ENCODE results near the gene MTCL1.

Gene MTCL1

GRCh38 chr18:8776013-8776943 lies 70.9 kb downstream of the MTCL1 start:
- no peak for DNase-seq

DNA sequence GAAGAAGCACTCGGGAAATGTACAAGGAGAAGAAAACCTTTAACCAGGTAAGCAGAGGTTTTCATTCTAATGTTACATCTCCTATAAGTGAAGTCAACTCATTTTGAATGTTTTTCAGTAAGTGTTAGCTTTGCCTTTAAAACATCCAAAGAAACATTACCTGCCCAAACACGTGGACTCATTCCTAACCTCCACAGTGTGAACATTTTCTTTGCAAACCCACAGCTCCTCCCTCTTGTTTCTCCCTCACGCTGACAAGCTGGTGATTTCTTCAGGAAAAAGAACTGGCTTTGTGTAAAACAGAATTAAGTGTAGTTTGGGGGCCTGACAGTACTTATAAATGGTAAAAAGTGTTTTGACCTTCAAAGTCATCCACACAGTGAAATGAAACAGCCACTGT lies 72.5 kb downstream of the MTCL1 start:
- DNase-seq, result no peak

DNA sequence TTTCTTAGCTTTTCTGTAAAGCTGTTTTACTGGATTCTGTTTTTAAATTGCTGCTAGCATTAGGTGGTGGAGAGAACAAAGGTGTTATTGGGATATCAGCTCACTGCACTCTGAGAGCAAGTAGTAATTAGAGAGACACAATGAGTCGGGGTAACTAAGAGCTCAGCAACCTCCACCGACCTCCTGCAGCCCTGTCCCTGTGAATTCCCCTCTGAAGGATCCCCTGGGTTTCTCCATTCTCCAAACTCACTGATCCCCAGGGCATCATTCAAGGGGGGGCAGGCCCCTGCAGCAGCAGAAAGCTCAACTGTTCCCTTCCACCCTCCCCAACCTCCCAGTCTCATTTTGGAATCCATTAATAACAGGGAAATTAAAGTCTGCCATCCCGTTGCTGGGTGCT lies 73.0 kb downstream of the MTCL1 start:
- DNase-seq, result no peak

- DNase-seq, result no peak
These were observed 73.5 kb downstream of the MTCL1 start for GRCh38 chr18:8778824-8779223.

DNA sequence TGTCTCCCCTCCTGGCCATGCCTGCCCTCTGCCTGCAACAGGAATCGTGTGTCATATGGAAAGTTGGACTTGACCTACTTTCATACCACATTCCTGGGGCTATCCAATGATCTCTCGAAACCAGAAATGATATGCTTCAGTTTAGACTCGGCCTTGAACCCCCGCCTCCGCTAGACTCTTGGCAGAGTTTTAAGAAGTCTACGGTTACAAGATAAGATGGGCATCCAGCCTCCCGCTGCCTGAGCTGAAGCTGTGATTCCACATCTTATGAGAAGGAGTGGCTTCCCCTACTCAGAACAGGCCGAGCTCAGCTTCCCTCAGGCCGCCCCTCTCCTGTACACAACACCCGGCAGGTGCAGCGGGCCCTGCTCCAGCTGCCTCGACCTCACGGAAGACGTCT lies 73.9 kb downstream of the MTCL1 start:
- no peak for DNase-seq

DNA sequence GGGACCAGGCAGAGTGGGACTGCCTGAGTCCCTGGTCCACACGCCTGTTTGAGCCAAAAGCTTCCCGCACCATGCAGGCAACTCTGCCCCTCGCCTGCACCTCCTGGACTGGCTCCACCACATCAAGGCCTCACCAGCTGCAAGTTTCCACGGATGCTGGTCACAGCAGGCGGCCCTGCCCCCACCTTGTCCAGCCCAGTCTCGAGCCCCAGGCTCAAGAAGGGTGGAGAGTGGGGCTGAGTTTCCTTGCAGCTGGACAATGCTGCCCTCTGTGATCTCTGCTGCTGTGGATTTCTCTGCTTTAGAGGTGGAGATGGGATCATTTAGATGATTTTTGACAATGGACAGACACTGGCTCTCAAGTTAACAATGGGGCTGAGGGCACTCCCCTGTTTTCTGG lies 74.9 kb downstream of the MTCL1 start:
- no peak for DNase-seq

GRCh38 chr18:8781671-8782070 lies 76.3 kb downstream of the MTCL1 start:
- no peak for DNase-seq

DNA sequence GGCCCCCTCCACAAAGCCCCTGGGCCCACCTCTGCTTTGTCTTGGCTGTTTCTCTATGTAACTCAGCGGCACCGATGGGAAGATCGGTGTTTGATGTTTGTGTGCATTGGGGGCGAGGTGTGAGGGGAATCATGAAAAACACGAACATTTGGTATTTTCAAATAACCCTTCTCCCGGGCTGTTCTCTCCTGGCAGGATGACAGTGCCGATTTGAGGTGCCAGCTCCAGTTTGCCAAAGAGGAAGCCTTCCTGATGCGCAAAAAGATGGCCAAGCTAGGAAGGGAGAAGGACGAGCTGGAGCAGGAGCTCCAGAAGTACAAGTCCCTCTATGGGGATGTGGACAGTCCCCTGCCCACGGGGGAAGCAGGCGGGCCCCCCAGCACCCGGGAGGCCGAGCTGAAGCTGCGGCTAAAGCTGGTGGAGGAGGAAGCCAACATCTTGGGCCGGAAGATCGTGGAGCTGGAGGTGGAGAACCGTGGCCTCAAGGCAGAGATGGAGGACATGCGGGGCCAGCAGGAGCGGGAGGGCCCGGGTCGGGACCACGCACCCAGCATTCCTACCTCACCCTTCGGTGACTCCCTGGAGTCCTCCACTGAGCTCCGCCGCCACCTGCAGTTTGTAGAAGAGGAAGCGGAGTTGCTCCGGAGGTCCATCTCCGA lies 78.1 kb downstream of the MTCL1 start:
- no peak for DNase-seq

- no peak for DNase-seq
These were observed 78.7 kb downstream of the MTCL1 start for GRCh38 chr18:8783994-8784530.

DNA sequence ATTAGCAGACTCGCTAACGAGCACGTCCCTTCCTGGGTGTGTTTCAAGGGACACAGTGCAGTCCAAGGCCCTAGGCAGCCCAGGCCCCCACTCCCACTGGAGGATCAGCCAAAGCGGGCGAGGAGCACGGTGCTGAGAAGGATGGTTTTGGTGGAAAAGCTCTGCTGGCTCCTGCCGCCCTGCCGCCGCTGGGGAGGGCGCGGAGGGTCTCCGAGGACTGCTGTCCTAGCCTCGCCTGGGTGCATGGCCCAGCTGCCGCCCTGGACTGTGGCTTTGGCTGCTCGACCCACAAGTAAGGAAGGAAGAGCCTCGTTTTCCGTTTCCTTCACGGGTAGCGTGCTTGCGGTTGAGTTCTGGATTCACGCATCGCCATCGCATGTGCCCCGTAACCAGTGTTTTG lies 79.9 kb downstream of the MTCL1 start:
- DNase-seq, result no peak

GRCh38 chr18:8785855-8786482 lies 80.6 kb downstream of the MTCL1 start:
- DNase-seq, result no peak

- DNase-seq, result peak; percentile 44
These were observed 81.4 kb downstream of the MTCL1 start for GRCh38 chr18:8786483-8787370.

DNA sequence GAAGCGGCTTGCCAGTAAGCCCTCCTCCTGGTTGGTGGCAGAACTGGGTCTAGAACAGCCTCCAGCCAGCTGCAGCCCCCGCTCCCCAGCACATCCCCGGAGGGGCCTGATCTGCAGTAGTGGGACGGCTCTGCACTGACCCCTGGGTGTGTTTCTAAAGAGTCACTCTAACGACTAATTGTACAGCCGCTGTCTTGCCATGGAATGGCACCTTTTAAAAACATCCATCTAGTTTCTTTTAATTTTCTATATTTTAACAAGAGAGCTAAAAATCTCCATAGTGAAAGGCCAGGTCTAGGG lies 82.0 kb downstream of the MTCL1 start:
- no peak for DNase-seq

- no peak for DNase-seq
These were observed 82.4 kb downstream of the MTCL1 start for GRCh38 chr18:8787794-8788193.

- DNase-seq, result no peak
These were observed 83.4 kb downstream of the MTCL1 start for GRCh38 chr18:8788503-8789429.

GRCh38 chr18:8791171-8791651 lies 85.9 kb downstream of the MTCL1 start:
- DNase-seq, result no peak

- DNase-seq, result no peak
These were observed 87.4 kb downstream of the MTCL1 start for GRCh38 chr18:8792688-8793316.

DNA sequence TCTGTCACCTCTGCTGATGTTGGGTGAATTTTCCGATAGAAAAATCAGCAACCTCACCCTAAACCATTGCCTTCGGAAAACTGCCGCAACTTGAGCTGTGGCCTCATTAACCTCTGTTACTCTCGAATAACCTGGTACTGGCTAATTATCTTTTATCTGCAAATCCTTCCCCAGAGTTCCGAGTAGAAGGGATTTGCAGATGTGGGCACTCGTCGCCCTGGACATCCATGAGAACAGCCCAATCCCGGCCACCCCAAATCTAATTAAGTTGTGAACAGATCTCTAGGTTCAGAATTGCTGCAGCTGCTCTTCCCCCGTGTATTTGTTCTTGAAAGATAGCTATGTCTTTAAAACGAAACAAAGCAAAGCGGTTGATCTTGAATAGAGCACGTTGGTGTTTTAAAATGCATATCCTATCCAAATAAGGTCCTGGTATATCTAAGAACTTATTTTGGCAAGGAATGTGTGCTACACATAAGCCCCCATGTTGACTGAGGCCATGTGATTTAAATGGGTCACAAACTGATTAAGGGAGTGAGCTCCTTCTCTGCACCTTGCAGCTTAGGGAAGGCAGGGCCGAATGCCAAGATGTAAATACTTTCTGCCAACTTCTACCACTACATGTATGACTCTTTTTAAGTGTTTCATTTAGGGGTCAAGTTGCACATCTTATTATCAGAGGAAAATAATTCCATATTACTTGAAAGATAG lies 88.2 kb downstream of the MTCL1 start:
- DNase-seq, result no peak

GRCh38 chr18:8794156-8794933 lies 89.0 kb downstream of the MTCL1 start:
- no peak for DNase-seq

GRCh38 chr18:8794934-8795280 lies 89.6 kb downstream of the MTCL1 start:
- no peak for DNase-seq

Measured in CD4-positive, alpha-beta T cell treated with Interleukin-15 for 1 hour (primary cell).